Gastroesophageal sphincter (tissue), 4 donors: ENCODE results near the gene XXYLT1. TPM values are rescaled to one million over a fixed set of nuclear protein-coding genes. Genes with fewer than 3 reads are reported as not detected.

Experiments used
- ATAC-seq: fragments of 150-250 bp; one replicate; pipeline ENCODE4 v1.9.1; 2016; ENCODE audit warnings: mild to moderate bottlenecking, moderate library complexity
- H3K27ac ChIP-seq, 4 donors: fragments of 200-600 bp; sonication (generic) in 3 of 4; 1 replicate in 3 of 4; 2 replicates in 1 of 4; pipeline ENCODE4 v1.5.1; 2016 to 2019
- H3K27me3 ChIP-seq: fragments of 200-600 bp; sonication (generic); one replicate; pipeline ENCODE4 v1.5.1; 2019
- H3K36me3 ChIP-seq, 2 donors: fragments of 200-600 bp; sonication (generic); one replicate each; pipeline ENCODE4 v1.5.1; 2019; ENCODE audit warnings: control low read depth in 1 of 2
- H3K4me1 ChIP-seq, 3 donors: fragments of 200-600 bp; sonication (generic); 1 replicate in 2 of 3; 2 replicates in 1 of 3; pipeline ENCODE4 v1.5.1; 2016 to 2019; ENCODE audit warnings: control low read depth in 2 of 3
- H3K4me3 ChIP-seq, 2 donors: fragments of 200-600 bp; sonication (generic); one replicate each; pipeline ENCODE4 v1.5.1; 2019; ENCODE audit warnings: mild to moderate bottlenecking in 1 of 2, moderate library complexity in 1 of 2
- H3K9me3 ChIP-seq, 3 donors: fragments of 200-600 bp; sonication (generic); one replicate each; pipeline ENCODE4 v1.5.1; 2017 to 2019; ENCODE audit warnings: control low read depth in 2 of 3
- EP300 ChIP-seq: sonication (generic); formaldehyde crosslinking; IDR thresholded peaks from one replicate; pipeline ENCODE4 v1.6.1; 2017; ENCODE audit warnings: antibody characterized with exemption, mild to moderate bottlenecking
- POLR2A ChIP-seq, 2 donors: fragments of 450-650 bp; IDR thresholded peaks; one replicate each; pipeline ENCODE4 v1.6.1; 2017; ENCODE audit warnings: antibody characterized with exemption in 2 of 2, mild to moderate bottlenecking in 2 of 2, moderate library complexity in 1 of 2
- POLR2AphosphoS5 ChIP-seq: sonication (generic); formaldehyde crosslinking; IDR thresholded peaks from one replicate; pipeline ENCODE4 v1.6.1; 2017; ENCODE audit warnings: antibody characterized with exemption
- WGBS, 2 donors: methylation state at CpG; one replicate each; pipeline ENCODE4 v1.1.5; 2018; ENCODE audit warnings: low coverage in 1 of 2; 5-methylcytosine and 5-hydroxymethylcytosine counted together
- total RNA-seq, 4 donors: library from RNA; depleted of rRNA; stranded (reverse); fragments of >200 nt; gene quantifications; one replicate each; pipeline ENCODE4 v1.1.0, GENCODE V29; 2016
- TF ChIP-seq, protein P1 (sequence below), 4 experiments: fragments of 200-600 bp in 2 of 4; fragments of 450-650 bp in 2 of 4; sonication (generic) in 1 of 4; IDR thresholded peaks; one replicate each; pipeline ENCODE4 v1.5.1; 2017 to 2019; ENCODE audit warnings: antibody characterized with exemption in 4 of 4, mild to moderate bottlenecking in 2 of 4, moderate library complexity in 2 of 4

Gene XXYLT1
- total RNA-seq, 4 donors from 2014 or later, result 10.1 to 14.0 (median 12.5) TPM

GRCh38 chr3:195246581-195246995 is 24.4 kb downstream of the XXYLT1 start:
- no peaks in the 10 kb centered on the region for H3K9me3 ChIP-seq
- 93 to 98% methylated on average over 6 to 8 of the region's 9 CpGs for WGBS, 2 donors
- no peak overlapping the region for H3K4me3 ChIP-seq
- H3K27ac ChIP-seq, result no peak overlapping the region
- no peak for ATAC-seq
- H3K36me3 ChIP-seq, result no peaks in the 10 kb centered on the region
- H3K27me3 ChIP-seq, result no peaks in the 10 kb centered on the region
- peaks cover 0 to 11% (median 0%) of the 10 kb centered on the region in 3 donors for H3K4me1 ChIP-seq
- TF ChIP-seq, protein P1, sequence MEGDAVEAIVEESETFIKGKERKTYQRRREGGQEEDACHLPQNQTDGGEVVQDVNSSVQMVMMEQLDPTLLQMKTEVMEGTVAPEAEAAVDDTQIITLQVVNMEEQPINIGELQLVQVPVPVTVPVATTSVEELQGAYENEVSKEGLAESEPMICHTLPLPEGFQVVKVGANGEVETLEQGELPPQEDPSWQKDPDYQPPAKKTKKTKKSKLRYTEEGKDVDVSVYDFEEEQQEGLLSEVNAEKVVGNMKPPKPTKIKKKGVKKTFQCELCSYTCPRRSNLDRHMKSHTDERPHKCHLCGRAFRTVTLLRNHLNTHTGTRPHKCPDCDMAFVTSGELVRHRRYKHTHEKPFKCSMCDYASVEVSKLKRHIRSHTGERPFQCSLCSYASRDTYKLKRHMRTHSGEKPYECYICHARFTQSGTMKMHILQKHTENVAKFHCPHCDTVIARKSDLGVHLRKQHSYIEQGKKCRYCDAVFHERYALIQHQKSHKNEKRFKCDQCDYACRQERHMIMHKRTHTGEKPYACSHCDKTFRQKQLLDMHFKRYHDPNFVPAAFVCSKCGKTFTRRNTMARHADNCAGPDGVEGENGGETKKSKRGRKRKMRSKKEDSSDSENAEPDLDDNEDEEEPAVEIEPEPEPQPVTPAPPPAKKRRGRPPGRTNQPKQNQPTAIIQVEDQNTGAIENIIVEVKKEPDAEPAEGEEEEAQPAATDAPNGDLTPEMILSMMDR (IDR thresholded peaks at IDR 0.05), result no peak
- no peak for TF ChIP-seq EP300
- no peak for TF ChIP-seq POLR2A (IDR thresholded peaks at IDR 0.05)
- no peak for TF ChIP-seq POLR2AphosphoS5

DNA sequence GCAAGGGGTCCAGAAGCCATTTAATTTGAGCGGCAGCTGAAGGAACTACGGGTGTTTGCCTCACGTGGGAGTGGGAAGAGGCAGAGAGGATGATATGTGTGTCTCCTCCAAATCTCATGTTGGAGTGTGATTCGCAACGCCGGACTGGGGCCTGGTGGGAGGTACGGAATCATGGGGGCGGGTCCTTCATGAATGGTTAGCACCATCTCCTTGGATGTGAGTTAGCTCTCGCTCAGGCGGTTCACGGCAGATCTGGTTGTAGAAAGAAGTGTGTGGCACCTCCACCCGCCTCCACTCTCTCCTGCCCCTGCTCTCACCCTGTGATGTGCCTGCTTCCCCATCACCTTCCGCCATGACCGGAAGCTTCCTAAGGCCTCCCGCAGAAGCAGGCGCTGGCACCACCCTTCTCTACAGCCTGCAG is 25.4 kb downstream of the XXYLT1 start:
- H3K4me1 ChIP-seq, result peaks cover 0 to 7% (median 0%) of the 10 kb centered on the region in 3 donors
- TF ChIP-seq, protein P1 (IDR thresholded peaks at IDR 0.05), result no peak
- TF ChIP-seq EP300 (no peak), POLR2A (IDR thresholded peaks at IDR 0.05) (no peak), POLR2AphosphoS5 (no peak)
- H3K9me3 ChIP-seq, result no peaks in the 10 kb centered on the region
- no peak for ATAC-seq
- no peaks in the 10 kb centered on the region for H3K36me3 ChIP-seq
- H3K4me3 ChIP-seq, result no peak overlapping the region
- H3K27ac ChIP-seq, result no peak overlapping the region
- WGBS, 2 donors, result 92 to 94% methylated on average over 12 to 15 of the region's 16 CpGs
- H3K27me3 ChIP-seq, result no peaks in the 10 kb centered on the region

GRCh38 chr3:195241592-195242355 is 29.2 kb downstream of the XXYLT1 start:
- ATAC-seq, result no peak
- no peak for TF ChIP-seq POLR2AphosphoS5
- no peak for TF ChIP-seq EP300
- TF ChIP-seq, protein P1 (IDR thresholded peaks at IDR 0.05), result no peak
- TF ChIP-seq POLR2A (IDR thresholded peaks at IDR 0.05), result no peak

GRCh38 chr3:195240939-195241338 is 30.0 kb downstream of the XXYLT1 start:
- Histone ChIP-seq H3K27ac (peak overlapping the region in 2 of 4 donors; percentile 77 to 81), H3K9me3 (no peaks in the 10 kb centered on the region), H3K4me1 (peaks cover 0 to 34% (median 7%) of the 10 kb centered on the region in 3 donors), H3K4me3 (no peak overlapping the region), H3K27me3 (no peaks in the 10 kb centered on the region), H3K36me3 (no peaks in the 10 kb centered on the region)
- 83% methylated on average over 5 of the region's 6 CpGs; no CpG with 5 or more reads in 1 of the 2 donors for WGBS, 2 donors
- TF ChIP-seq POLR2A (IDR thresholded peaks at IDR 0.05) (no peak), EP300 (no peak), POLR2AphosphoS5 (no peak)
- TF ChIP-seq, protein P1 (IDR thresholded peaks at IDR 0.05), result no peak
- ATAC-seq, result no peak

More at GRCh38 chr3:195241592-195242355, 29.2 kb downstream of the XXYLT1 start:
- Histone ChIP-seq H3K4me3 (no peak overlapping the region), H3K27ac (no peak overlapping the region), H3K36me3 (no peaks in the 10 kb centered on the region), H3K27me3 (no peaks in the 10 kb centered on the region), H3K9me3 (no peaks in the 10 kb centered on the region), H3K4me1 (peaks cover 0 to 34% (median 7%) of the 10 kb centered on the region in 3 donors)
- WGBS, 2 donors, result 92 to 100% methylated on average over 3 to 7 of the region's 12 CpGs
